NB4 (cell line): ENCODE measurements around the gene PSMC3.

ENCODE experiments used
- DNase-seq: peaks from one replicate; pipeline ENCODE4 v3.0.0; 2010; ENCODE audit warnings: low read depth
- H3K4me3 ChIP-seq: one replicate; pipeline ENCODE4 v1.5.1; 2011; ENCODE audit warnings: mild to moderate bottlenecking, low read depth, low read length, moderate library complexity
- MYC ChIP-seq: IDR thresholded peaks from 2 replicates; pipeline ENCODE4 v1.6.1; 2011; ENCODE audit warnings: low read depth, low read length
- POLR2A ChIP-seq: IDR thresholded peaks from 2 replicates; pipeline ENCODE4 v1.6.1; 2011; ENCODE audit warnings: mild to moderate bottlenecking; ENCODE audit not compliant: insufficient read length; ENCODE audit errors: extremely low read depth
- TF ChIP-seq, protein P1 (sequence below): IDR thresholded peaks from one replicate; pipeline ENCODE4 v1.5.1; 2012; ENCODE audit warnings: low read depth, low read length
- TF ChIP-seq, protein P2 (sequence below): IDR thresholded peaks from 2 replicates; pipeline ENCODE4 v1.6.1; 2011; ENCODE audit warnings: low read depth, low read length

Gene PSMC3

DNA sequence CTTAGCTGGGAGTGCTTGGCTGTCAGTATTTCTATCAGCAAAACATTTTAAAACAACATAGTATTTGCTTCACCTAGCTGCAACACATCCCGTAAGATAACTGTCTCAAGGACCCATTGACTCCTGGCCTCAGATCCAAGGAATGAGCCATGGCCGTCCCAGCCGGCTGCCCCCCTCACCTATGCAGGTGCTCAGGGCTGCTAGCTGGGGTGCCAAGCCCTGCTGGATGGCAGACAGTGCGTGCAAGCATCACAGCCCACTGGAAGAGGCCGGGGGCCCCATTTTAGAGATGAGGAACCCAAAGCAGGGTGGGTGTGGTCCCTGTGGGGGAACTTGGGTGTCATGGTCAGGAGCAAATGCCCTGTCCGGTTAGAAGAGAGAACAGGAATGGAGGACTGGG is 8.5 kb downstream of the PSMC3 start:
- no peak for DNase-seq
- no peak overlapping the region for H3K4me3 ChIP-seq
- TF ChIP-seq, protein P1, sequence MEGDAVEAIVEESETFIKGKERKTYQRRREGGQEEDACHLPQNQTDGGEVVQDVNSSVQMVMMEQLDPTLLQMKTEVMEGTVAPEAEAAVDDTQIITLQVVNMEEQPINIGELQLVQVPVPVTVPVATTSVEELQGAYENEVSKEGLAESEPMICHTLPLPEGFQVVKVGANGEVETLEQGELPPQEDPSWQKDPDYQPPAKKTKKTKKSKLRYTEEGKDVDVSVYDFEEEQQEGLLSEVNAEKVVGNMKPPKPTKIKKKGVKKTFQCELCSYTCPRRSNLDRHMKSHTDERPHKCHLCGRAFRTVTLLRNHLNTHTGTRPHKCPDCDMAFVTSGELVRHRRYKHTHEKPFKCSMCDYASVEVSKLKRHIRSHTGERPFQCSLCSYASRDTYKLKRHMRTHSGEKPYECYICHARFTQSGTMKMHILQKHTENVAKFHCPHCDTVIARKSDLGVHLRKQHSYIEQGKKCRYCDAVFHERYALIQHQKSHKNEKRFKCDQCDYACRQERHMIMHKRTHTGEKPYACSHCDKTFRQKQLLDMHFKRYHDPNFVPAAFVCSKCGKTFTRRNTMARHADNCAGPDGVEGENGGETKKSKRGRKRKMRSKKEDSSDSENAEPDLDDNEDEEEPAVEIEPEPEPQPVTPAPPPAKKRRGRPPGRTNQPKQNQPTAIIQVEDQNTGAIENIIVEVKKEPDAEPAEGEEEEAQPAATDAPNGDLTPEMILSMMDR = no peak
- TF ChIP-seq, protein P2, sequence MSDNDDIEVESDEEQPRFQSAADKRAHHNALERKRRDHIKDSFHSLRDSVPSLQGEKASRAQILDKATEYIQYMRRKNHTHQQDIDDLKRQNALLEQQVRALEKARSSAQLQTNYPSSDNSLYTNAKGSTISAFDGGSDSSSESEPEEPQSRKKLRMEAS = no peak
- TF ChIP-seq MYC (no peak), POLR2A (no peak)

DNA sequence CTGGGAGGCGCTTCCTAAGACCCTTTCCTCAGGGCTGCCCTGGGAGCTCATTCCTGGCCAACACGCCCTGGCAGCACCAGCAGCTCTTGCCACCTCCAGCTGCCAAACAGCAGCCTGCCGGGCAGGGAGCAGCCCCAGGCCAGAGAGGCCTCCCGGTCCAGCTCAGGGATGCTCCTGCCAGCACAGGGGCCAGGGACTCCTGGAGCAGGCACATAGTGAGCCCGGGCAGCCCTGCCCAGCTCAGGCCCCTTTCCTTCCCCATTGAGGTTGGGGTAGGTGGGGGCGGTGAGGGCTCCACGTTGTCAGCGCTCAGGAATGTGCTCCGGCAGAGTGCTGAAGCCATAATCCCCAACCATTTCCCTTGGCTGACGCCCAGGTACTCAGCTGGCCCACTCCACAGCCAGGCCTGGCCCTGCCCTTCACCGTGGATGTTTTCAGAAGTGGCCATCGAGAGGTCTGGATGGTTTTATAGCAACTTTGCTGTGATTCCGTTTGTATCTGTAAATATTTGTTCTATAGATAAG is 10.2 kb downstream of the PSMC3 start:
- DNase-seq = no peak
- TF ChIP-seq, protein P1 = no peak
- TF ChIP-seq POLR2A = no peak
- no peak overlapping the region for H3K4me3 ChIP-seq

DNA sequence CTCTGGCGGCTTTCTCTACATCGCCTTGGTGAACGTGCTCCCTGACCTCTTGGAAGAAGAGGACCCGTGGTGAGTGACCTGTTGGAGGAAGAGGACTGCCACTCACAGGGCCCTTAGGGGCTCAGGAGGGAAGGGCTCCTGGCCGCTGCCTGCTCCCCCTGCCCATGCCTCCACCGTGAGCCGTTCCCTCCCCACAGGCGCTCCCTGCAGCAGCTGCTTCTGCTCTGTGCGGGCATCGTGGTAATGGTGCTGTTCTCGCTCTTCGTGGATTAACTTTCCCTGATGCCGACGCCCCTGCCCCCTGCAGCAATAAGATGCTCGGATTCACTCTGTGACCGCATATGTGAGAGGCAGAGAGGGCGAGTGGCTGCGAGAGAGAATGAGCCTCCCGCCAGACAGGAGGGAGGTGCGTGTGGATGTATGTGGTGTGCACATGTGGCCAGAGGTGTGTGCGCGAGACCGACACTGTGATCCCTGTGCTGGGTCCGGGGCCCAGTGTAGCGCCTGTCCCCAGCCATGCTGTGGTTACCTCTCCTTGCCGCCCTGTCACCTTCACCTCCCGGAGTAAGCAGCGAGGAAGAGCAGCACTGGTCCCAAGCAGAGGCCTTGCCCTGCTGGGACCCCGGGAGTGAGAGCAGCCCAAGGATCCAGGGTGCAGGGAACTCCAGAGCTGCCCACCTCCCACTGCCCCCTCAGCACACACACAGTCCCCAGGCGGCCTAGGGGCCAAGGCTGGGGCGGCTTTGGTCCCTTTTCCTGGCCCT is 11.0 kb downstream of the PSMC3 start:
- TF ChIP-seq POLR2A (no peak), MYC (no peak)
- TF ChIP-seq, protein P2 = no peak
- TF ChIP-seq, protein P1 = no peak
- no peak overlapping the region for H3K4me3 ChIP-seq
- no peak for DNase-seq

DNA sequence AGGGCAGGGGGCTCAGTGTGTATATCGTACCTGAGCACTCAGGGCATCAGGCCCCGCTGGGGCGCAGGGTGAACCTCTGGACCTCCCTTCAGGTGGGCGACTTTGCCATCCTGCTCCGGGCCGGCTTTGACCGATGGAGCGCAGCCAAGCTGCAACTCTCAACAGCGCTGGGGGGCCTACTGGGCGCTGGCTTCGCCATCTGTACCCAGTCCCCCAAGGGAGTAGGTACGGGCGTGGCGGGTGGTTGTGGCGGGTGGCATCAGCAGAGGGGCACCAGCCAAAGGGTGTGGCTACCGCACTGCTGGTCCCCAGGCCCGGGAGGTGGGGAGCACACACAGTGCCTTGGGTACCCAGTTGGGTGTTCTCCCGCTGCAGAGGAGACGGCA is 11.6 kb downstream of the PSMC3 start:
- no peak for TF ChIP-seq POLR2A
- TF ChIP-seq, protein P1 = no peak
- TF ChIP-seq, protein P2 = no peak
- TF ChIP-seq MYC = no peak
- H3K4me3 ChIP-seq = no peak overlapping the region
- no peak for DNase-seq

DNA sequence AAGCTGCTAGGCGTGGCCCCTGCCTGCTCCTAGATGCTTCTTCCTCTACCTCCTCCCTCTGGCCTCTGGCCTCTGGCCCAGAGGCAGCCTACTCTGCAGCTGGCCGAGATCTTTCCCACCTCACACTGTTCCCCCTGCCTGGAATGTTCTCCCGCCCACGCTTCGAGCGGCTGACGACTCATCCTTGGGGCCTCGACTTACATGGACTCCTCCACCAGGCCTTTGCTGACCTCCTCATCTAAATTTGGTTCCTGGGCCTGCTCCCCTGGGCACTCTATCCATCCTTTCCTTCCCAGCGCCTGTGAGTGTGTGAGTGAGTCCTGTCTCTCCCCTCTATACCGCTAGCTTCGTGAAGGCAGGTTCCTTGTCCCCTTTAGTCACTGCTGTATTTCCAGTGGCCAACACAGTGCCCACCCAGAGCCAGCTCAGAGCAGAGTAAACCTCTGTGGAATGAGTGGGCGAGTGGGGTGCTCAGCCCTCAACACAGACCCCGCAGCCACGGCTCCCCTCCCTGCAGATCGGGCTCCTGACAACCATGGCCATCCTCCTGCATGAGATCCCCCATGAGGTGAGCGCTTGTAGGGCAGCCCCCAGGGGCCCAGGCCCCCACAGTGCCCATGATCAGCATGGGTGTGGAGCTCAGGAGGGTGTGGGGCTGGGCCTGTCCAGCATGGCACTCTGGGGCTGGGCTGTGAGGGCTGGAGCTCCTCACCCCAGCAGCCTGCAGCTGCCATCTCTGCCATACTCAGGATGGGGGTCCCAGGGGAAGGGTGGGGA is 12.1 kb downstream of the PSMC3 start:
- TF ChIP-seq POLR2A = no peak
- no peak for TF ChIP-seq MYC
- TF ChIP-seq, protein P2 = no peak
- TF ChIP-seq, protein P1 = no peak
- DNase-seq = no peak

More for the DNA sequence above, 12.1 kb downstream of the PSMC3 start:
- no peak overlapping the region for H3K4me3 ChIP-seq
